ENCODE measurements around the gene NKX6-1. TPM values are rescaled to one million over a fixed set of nuclear protein-coding genes. Genes with fewer than 3 reads are reported as not detected.

The NKX6-1 gene
- total RNA-seq, 1 experiment from 2014 or later, result 1.1 TPM

DNA sequence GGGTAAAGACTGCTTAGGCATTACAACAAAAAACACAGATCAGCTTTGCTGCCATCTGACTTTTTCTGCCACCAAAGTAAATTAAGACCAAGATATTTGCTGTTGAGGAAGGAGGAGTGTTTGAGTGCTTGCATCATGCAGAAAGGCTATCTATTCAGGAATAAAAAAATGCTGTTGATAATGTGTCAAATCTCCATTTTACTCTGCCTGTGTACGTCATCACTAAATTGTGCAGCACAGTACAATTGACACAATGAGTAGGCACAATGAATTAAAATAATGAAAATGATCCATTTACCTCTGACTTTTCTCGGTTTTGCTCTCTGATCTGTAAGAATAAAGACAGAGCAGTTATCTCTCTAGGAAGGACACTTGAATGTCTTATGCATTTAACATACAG is 56.3 kb downstream of the NKX6-1 start:
- Histone ChIP-seq H3K4me3 (ENCODE audit: low read depth in 2 of 2, low read length in 2 of 2) (no peak overlapping the region), H3K27ac (ENCODE audit: low read length) (no peak overlapping the region), H3K9me3 (ENCODE audit: control insufficient read depth, insufficient read depth, low read depth, low read length) (no peaks in the 10 kb centered on the region), H3K4me1 (ENCODE audit: control insufficient read depth, insufficient read depth, low read length) (no peaks in the 10 kb centered on the region), H3K36me3 (ENCODE audit: control insufficient read depth, insufficient read depth, low read length) (no peaks in the 10 kb centered on the region), H3K27me3 (ENCODE audit: control insufficient read depth, insufficient read depth, low read length) (peaks cover 9% of the 10 kb centered on the region)
- ChIA-PET POLR2A (no interaction called here), CTCF (no interaction called here)
- intact Hi-C loops (cut with micrococcal nuclease; ENCODE audit: unreplicated experiment), result no loop called here
- BruUV-seq (replicated peaks), result no TSS peak
- ATAC-seq (no peak), DNase-seq (ENCODE audit: low read depth, low spot score) (no peak)
- no peak for TF ChIP-seq CTCF (IDR thresholded peaks at IDR 0.05)
- no peak for TF ChIP-seq POLR2AphosphoS5 (IDR thresholded peaks at IDR 0.05; ENCODE audit: low read depth, low read length)
- TF ChIP-seq, protein P1, sequence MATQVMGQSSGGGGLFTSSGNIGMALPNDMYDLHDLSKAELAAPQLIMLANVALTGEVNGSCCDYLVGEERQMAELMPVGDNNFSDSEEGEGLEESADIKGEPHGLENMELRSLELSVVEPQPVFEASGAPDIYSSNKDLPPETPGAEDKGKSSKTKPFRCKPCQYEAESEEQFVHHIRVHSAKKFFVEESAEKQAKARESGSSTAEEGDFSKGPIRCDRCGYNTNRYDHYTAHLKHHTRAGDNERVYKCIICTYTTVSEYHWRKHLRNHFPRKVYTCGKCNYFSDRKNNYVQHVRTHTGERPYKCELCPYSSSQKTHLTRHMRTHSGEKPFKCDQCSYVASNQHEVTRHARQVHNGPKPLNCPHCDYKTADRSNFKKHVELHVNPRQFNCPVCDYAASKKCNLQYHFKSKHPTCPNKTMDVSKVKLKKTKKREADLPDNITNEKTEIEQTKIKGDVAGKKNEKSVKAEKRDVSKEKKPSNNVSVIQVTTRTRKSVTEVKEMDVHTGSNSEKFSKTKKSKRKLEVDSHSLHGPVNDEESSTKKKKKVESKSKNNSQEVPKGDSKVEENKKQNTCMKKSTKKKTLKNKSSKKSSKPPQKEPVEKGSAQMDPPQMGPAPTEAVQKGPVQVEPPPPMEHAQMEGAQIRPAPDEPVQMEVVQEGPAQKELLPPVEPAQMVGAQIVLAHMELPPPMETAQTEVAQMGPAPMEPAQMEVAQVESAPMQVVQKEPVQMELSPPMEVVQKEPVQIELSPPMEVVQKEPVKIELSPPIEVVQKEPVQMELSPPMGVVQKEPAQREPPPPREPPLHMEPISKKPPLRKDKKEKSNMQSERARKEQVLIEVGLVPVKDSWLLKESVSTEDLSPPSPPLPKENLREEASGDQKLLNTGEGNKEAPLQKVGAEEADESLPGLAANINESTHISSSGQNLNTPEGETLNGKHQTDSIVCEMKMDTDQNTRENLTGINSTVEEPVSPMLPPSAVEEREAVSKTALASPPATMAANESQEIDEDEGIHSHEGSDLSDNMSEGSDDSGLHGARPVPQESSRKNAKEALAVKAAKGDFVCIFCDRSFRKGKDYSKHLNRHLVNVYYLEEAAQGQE (IDR thresholded peaks at IDR 0.05; ENCODE audit: insufficient read depth in 1 of 2, low read depth in 2 of 2, low read length in 1 of 2), result no peak
- TF ChIP-seq TCF7L2 (IDR thresholded peaks at IDR 0.05; ENCODE audit: low read depth, low read length), result no peak
- no peak for TF ChIP-seq SIN3A (IDR thresholded peaks at IDR 0.05; ENCODE audit: borderline replicate concordance, insufficient read depth, low read depth, low read length)
- in situ Hi-C loops (cut with HindIII; ENCODE audit: low pct_unique_long_range_greater_than_20kb, low sequenced_read_pairs), result no loop called here

Other genes starting within 250 kb of the NKX6-1 start
- gene CDS1, start 83.8 kb upstream of the NKX6-1 start, total RNA-seq (2021; ENCODE audit: unreplicated experiment), result 16.1 TPM

Measured in Panc1 (cell line).